DMS79 (cell line): Measurements from ENCODE around the gene TCEAL6.
"Not testable (repeated sequence)": the region's sequence is repeated elsewhere in the genome, so short reads cannot be mapped to it uniquely, and the experiment has no call there.

Experiments used
- DNase-seq: peaks from one replicate; lab custom pipeline; 2025; lab: John Stamatoyannopoulos, UW

Gene TCEAL6

GRCh38 chrX:102142274-102142673, at the start of gene TCEAL6:
Gene TCEAL6 (minus strand): TSS chrX:102142481.
- DNase-seq = not testable (repeated sequence)

DNA sequence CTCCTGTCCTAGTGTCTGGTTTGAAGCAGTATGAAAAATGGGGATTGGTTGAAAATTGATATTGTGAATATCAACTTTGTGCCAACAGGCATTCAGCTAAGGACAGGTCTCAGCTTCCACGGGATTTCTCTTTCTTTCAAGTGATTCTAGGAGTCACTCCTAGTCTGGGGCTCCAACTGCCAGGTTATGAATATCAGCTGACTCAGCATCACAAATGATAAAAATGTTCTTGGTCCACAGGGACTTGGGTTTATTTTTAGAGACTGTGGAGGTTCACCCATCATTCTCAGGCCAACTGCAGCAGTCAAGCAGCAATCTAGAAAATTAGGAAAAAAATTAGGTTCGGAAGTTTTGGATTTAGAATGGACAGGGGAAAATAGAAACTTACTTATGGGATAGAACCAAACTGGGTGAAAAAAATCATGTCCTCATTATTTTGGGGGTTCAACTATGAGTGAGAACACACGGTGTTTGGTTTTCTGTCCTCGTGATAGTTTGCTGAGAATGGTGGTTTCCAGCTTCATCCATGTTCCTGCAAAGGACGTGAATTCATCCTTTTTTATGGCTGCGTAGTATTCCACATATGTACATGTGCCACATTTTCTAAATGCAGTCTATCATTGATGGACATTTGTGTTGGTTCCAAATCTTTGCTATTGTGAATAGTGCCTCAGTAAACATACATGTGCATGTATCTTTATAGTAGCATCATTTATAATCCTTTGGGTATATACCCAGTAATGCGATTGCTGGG, 43.9 kb upstream of the TCEAL6 start:
- DNase-seq = no peak

DNA sequence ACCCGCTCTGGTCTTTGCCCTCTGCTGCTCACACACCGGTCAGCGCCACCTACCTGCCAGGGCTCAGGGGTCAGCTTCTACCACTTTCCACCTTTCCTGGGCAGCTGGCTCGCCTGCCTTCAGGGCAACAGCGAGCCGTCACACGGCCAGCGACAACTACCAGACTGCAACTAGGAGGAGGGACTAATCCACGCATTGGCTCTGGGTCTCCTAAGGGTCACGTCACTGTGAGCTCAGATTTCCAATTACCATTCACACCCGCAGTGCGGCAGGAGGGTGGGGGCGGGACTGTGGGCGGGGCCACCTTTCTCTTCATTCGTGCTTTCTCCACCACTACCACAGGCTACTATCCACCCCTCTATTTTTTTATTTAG, 13.5 kb upstream of the TCEAL6 start, which contains the start of gene BEX5:
Gene BEX5, minus strand, starts transcription at position 172 of the 374 bp plus-strand sequence. CDS start 1,712 bp downstream, outside the sequence.
- peak; percentile 55 for DNase-seq

- DNase-seq = no peak
These were observed 12.9 kb upstream of the TCEAL6 start for GRCh38 chrX:102154900-102155805.

- DNase-seq = peak; percentile 8
These were observed 12.1 kb upstream of the TCEAL6 start for GRCh38 chrX:102154218-102154860.

GRCh38 chrX:102141631-102142030, 650 bp downstream of the TCEAL6 start:
- not testable (repeated sequence) for DNase-seq

DNA sequence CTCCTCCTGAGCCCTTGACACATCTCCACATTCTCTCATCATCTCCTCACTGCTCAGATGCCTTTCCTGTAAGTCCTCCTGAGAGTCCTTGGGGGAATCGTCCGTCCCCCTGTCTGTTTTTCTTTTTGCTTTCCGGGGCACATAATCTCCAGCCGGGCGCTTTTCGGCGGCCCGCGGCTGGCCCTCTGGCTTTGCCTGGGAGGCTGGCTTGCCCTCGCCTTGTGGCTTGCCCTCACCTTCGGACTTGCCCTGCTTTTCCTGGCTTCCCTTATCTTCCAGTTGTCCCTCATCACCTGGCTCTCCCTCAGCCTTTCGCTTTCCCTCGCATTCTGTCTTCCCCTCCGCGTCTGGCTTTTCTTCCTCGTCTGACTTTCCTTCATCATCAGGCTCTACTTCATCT, 1.4 kb downstream of the TCEAL6 start:
- DNase-seq = not testable (repeated sequence)

- DNase-seq = no peak
These were observed 4.2 kb downstream of the TCEAL6 start for GRCh38 chrX:102138064-102138463.

- no peak for DNase-seq
These were observed 12.8 kb downstream of the TCEAL6 start for GRCh38 chrX:102129473-102129872.

GRCh38 chrX:102126863-102127262, 15.4 kb downstream of the TCEAL6 start:
- DNase-seq = no peak

GRCh38 chrX:102126080-102126818, 16.0 kb downstream of the TCEAL6 start:
- not testable (repeated sequence) for DNase-seq

DNA sequence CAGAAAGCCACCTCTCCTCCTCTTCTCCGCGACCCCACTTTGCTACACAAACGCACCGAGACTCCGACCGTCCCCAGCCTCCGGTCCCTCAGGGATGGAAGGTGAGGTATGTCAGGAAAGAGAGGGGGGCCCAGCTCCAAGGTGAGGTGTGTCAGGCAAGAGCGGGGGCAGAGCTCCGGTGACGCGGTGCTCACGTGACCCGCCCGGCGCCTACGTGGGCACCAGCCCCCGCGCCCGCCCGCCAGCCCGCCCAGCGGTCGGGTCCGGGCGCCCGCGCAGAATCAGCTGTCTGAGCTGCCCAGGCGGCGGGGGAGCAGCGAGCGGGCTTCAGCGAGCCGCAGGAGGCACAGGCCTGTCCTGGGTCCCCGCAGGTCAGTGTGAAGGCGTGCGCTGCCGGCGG, 16.8 kb downstream of the TCEAL6 start, which contains the start of gene TCEAL2:
Gene TCEAL2, plus strand, starts transcription at position 244 of the 400 bp plus-strand sequence. CDS start 1,152 bp downstream, outside the sequence.
- DNase-seq = not testable (repeated sequence)

DNA sequence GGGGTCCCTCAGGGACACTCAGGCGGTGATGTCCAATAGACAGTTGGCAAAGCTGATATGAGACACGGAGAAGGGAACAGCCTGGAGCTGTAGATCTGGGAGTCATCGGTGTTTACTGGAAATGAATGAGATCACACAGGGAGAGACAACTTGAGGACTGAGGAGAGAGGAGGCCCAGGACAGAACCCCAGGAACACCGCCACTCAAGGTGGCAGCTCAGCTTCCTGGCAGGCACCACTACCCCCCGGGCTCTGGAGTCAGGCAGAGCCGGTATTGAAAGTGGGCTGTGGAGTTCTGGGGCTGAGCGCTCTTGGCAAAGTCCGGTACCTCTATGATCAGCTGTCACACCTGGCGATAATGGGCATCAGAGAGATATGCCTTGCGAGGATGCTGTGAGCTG, 17.3 kb downstream of the TCEAL6 start:
- not testable (repeated sequence) for DNase-seq

DNA sequence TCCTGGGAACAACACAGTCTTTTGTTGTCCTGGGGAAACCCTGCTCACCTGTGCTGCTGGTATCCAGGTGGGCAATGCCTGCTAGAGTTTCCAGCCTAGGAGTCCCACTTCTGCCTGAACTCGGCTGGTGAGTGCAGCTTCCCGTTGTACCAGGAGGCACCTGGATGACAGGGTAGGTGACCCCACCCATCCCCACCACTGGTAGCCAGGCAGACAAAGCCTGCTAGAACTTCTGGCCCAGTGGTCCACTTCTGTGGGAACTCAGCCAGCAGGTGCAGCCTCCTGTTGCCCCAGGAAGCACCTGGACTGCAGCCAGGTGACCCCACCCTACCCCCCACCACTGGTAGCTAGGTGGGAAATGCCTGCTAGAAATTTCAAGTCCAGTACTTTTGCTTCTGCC, 26.5 kb downstream of the TCEAL6 start:
- no peak for DNase-seq

GRCh38 chrX:102113367-102113766, 28.9 kb downstream of the TCEAL6 start:
- no peak for DNase-seq
